NCI-H82 (cell line): ENCODE measurements around the gene EML4.
"Not testable (repeated sequence)": the region's sequence is repeated elsewhere in the genome, so short reads cannot be mapped to it uniquely, and the experiment has no call there.

ENCODE experiments used
- DNase-seq: peaks from one replicate; lab custom pipeline; 2025; lab: John Stamatoyannopoulos, UW

The EML4 gene

GRCh38 chr2:42335514-42336104 is 166.5 kb downstream of the EML4 start:
- DNase-seq: no peak

DNA sequence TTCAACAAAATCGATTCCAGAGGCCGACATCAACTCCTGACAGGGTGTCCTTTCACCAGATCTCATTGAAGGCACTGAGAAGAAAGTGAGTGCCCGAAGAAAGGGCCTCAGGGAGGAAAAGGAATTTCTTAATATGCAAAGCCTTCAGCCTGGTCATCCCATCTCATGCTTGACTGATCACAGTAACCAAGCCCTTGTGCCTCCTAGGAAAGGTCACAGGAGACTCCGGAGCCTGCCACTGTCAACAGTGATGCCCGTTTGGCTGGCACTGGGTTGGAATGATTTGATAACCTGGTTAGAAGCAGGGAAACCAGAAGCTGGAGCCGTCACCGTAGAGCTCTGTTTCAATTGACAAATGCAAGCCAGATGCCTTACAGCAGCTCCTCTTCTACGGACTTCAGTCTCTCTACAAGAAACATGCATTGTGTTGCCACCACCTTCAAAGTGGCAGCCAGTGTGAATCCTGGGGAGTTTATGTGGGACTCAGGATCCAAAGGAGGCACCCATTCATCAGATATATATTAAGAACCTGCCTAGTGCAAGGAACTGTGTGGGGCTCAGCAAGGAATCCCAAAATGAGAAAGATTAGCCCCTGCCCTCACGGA is 167.3 kb downstream of the EML4 start:
- no peak for DNase-seq

GRCh38 chr2:42337356-42337820 is 168.2 kb downstream of the EML4 start:
- peak; percentile 12 for DNase-seq

- DNase-seq: no peak
Measured at GRCh38 chr2:42337846-42338566, 168.9 kb downstream of the EML4 start.

DNA sequence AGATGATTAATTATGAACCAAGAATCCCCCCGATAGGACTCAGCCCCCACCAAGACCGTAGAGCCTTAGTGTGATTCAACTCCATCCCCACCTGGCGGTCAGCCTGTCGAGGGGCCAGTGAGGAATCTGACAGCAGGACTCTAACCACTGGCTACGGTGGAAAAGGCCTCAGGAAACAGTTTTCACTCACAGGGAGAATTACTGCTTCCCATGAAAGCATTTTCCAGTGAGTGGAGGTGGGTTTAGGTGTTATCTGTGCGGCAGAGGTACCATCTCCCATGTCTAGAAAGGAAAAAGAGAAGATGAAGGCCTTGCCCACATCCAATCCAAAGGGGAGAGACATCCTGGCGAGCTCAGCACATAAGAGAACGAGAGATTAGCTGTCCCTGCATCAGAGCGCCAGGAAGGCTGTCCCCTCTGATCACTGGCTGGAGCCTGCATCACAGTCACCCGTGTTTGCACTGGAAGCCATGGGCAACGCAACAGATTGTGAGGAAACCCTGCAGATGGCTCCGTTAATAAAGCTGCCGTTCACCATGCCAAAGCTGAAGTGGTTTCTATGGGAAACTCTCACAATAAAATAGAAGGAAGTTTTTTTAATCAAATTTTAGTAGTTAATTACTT is 169.5 kb downstream of the EML4 start:
- DNase-seq: peak; percentile 26

- peak; percentile 49 for DNase-seq
Measured at GRCh38 chr2:42339191-42339912, 170.2 kb downstream of the EML4 start.

DNA sequence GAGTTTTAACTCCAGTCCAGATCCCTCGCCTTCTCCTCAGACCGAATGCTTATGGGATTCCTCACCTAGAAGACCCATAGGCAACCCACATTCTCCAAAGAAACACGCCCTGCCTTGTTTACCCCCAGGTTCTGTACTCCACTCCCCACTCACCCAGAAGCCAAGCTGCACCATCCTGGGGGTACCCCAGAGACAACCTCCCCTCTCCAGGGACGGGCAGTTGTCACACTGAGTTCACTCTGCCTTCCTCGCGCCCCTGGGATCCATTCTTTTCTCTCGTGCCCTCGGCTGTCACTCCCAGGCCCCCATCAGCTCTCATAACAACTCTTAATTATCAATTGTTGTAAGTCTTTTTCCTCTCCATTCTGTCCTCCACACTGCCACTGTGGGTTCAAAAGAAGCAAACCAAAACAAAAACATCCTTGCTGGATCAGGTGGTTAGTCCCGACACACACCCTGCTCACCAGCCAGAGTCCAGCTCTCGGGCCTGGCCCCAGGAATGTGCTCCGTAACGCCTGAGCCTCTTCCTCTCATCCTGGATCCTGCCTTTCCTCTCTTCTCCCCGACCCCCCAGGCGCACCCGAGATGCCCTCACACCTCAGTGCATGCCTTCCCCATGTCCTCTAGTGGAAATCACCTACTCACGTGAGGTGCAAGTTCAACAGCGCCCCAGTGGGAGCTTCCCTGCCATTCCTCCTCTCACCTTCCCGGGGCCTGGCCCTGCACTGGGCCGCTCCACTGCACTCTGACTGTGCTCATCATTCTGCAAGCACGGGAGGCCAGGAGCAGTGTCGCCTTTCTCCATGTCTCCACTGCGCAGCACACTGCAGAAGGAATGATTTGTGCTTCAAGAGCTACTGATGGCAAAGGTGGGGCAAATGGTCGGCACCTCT is 171.1 kb downstream of the EML4 start:
- no peak for DNase-seq

GRCh38 chr2:42340938-42341636 is 171.9 kb downstream of the EML4 start:
- no peak for DNase-seq

DNA sequence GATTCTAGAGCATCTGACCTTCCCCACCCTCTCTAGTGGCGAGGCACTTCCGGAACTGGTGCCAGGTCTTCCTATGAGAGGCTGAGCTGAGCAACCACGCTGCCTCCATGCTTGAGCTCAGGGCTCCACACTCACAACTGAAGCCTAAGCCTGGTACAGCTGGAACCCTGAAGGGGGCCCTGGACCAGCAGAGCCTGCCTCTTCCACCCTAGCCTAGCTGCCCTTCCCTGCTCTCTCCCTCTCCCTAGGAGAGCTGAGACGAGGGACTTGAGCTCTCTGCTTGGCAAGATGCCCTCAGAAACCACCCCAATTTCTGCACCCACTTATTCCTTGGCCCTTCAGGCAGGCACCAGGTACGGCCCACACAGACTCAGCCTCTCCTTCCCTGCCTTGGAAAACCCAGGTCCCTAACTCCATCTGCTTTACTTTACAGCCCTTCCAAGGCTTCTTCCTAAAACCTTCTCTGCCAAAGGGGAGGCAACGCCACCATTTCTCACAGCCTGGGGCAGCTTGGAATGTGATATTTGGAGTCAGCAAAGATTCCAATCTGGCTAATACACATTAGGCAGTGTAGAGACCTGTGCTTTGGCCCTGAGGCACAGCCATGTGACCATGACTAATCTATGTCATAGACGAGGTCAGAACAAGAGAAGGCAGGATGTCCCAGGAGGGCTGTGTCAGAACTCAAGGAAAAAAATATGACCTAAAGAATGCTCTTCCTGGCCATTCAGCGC is 173.1 kb downstream of the EML4 start:
- DNase-seq: no peak

- no peak for DNase-seq
Measured at GRCh38 chr2:42342795-42343241, 173.7 kb downstream of the EML4 start.

GRCh38 chr2:42345986-42346385 is 176.8 kb downstream of the EML4 start:
- DNase-seq: no peak

DNA sequence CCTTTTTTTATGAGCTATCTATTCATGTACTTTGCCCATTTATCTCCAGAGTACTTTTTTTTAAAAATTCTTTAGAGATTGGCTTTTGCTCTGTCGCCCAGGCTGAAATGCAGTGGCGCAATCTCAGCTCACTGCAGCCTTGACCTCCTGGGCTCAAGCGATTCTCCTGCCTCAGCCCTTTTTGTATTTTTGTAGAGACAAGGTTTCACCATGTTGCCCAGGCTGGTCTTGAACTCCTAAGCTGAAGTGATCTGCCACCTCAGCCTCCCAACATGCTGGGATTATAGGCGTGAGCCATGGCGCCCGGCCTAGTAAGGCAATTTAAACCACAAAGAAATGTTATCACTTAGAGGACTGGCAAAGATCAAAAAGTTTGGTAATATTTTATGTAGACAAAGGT is 177.7 kb downstream of the EML4 start:
- DNase-seq: not testable (repeated sequence)

DNA sequence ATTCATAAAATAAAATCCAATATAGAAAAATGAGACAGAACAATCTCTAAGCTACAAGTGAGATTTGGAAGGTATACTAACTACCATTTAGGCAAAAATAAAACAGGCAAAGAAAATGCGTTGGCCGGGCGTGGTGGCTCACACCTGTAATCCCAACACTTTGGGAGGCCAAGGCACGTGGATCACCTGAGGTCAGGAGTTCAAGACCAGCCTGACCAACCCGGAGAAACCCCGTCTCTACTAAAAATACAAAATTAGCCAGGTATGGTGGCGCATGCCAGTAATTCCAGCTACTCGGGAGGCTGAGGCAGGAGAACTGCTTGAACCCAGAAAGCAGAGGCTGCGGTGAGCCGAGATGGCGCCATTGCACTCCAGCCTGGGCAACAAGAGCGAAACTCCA is 178.4 kb downstream of the EML4 start:
- not testable (repeated sequence) for DNase-seq

- DNase-seq: no peak
Measured at GRCh38 chr2:42348113-42348805, 179.1 kb downstream of the EML4 start.

- DNase-seq: no peak
Measured at GRCh38 chr2:42350434-42351063, 181.4 kb downstream of the EML4 start.

DNA sequence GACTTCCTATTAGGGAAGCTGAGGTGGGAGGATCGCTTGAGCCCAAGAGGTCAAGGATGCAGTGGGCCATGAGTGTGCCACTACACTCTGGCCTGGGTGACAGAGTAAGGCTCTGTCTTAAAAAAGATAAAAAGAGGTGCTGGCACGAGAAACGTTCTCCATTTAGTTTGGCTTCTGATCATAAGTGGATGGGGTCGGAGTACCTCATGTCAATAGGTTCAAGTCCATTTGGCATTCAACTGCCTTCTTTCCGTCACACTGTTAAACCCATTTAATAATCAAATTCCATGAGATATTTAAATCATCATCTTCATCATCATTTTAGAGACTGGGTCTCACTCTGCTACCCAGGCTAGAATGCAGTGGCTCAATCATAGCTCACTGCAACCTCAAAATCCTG is 182.7 kb downstream of the EML4 start:
- DNase-seq: no peak

GRCh38 chr2:42353792-42354429 is 184.8 kb downstream of the EML4 start:
- DNase-seq: no peak

DNA sequence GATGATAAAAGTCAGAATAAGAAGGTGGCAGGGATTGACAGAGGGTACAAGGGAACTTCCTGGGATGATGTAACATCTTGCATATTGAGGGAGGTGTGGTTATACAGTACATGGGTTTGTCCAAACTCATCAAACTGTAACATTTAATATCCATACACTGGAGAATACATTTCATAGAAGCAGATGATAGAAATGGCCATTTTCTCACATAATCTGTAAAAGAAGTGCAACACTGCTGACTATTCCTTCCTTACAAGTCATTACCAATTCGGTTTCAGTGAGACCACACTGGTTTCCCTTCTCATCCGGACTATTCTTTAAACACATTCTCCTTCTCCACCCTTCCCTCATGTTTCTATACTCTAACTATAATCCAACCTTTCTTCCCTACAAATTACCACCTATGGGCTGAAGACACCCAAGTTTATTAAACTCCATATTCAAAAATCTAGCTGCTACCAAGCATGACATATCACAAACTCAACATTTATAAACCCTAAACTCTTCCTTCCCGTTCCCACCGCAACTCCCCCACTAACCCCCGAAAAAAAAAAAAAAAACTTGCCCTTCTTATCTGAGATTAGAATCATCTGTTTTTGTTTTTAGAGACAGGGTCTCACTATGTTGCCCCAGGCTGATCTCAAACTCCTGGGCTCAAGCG is 190.3 kb downstream of the EML4 start:
- no peak for DNase-seq
